ENCODE measurements around the gene MYO1D. TPM values are rescaled to one million over a fixed set of nuclear protein-coding genes. Genes with fewer than 3 reads are reported as not detected.

Gene MYO1D
- total RNA-seq, 1 experiment from 2014 or later: 29.9 TPM

- Mint-ChIP-seq H3K27me3 (ENCODE audit: low read depth) (no peaks in the 10 kb centered on the region), H3K27ac (peak overlapping the region; percentile 87), H3K36me3 (peaks cover 20% of the 10 kb centered on the region), H3K9me3 (no peaks in the 10 kb centered on the region), H3K4me1 (peaks cover 61% of the 10 kb centered on the region), H3K4me3 (peak overlapping the region; percentile 88)
- ChIA-PET POLR2A (interaction anchor here (0.9 to 1.8 kb wide), 5 partner anchors 19 to 59 kb away, joined by 3 to 8 read pairs (median 4); partner anchors contain the start of gene PSMD11), CTCF (interaction anchor here (0.6 to 4.0 kb wide), 15 partner anchors 10 to 422 kb away, joined by 3 to 18 read pairs (median 4); partner anchors contain the start of gene PSMD11)
- ATAC-seq: peak; percentile 1
- no peak for TF ChIP-seq ATF6 (CRISPR knock-in tag; IDR thresholded peaks at IDR 0.05)
- no peak for TF ChIP-seq ZNF416 (CRISPR knock-in tag; IDR thresholded peaks at IDR 0.05)
- TF ChIP-seq NR3C1 (CRISPR knock-in tag; conservative IDR thresholded peaks at IDR 0.05; ENCODE audit: low read depth): no peak
- no peak for TF ChIP-seq FOXP4 (CRISPR knock-in tag; IDR thresholded peaks at IDR 0.05)
- no peak for TF ChIP-seq ZNF232 (CRISPR knock-in tag; IDR thresholded peaks at IDR 0.05)
- no peak for TF ChIP-seq ESRRA (CRISPR knock-in tag; IDR thresholded peaks at IDR 0.05; ENCODE audit: borderline replicate concordance)
- TF ChIP-seq NFE2L1 (CRISPR knock-in tag; IDR thresholded peaks at IDR 0.05): no peak
- TF ChIP-seq SP1 (CRISPR knock-in tag; conservative IDR thresholded peaks at IDR 0.05): no peak
- no peak for TF ChIP-seq CREM (CRISPR knock-in tag; IDR thresholded peaks at IDR 0.05)
- no peak for TF ChIP-seq TEAD1 (CRISPR knock-in tag; IDR thresholded peaks at IDR 0.05)
- peak; percentile 49; the same call in 1 of the 2 replicates for TF ChIP-seq HMGXB4 (CRISPR knock-in tag; IDR thresholded peaks at IDR 0.05)
- TF ChIP-seq CBFB (CRISPR knock-in tag; IDR thresholded peaks at IDR 0.05; ENCODE audit: low read depth): 0 out of 2 replicates have a peak, but pooled peaks have one; percentile 10
- no peak for TF ChIP-seq CREB1 (CRISPR knock-in tag; IDR thresholded peaks at IDR 0.05)
- no peak for TF ChIP-seq CDX4 (CRISPR knock-in tag; IDR thresholded peaks at IDR 0.05; ENCODE audit: borderline replicate concordance)
- peak; percentile 56; the same call in 1 of the 2 replicates for TF ChIP-seq MAX (CRISPR knock-in tag; IDR thresholded peaks at IDR 0.05)
- TF ChIP-seq ATF2 (CRISPR knock-in tag; IDR thresholded peaks at IDR 0.05; ENCODE audit: borderline replicate concordance, low read depth): no peak
- no peak for TF ChIP-seq ZNF425 (CRISPR knock-in tag; conservative IDR thresholded peaks at IDR 0.05)
- no peak for DNase-seq (ENCODE audit: low spot score)
Measured at GRCh38 chr17:32487473-32488176, 389.3 kb downstream of the MYO1D start.
